Placental epithelial cell (primary cell): ENCODE results near the gene STAC3. TPM values are rescaled to one million over a fixed set of nuclear protein-coding genes. Genes with fewer than 3 reads are reported as not detected.

Experiments used
- small RNA-seq: library from RNA; depleted of rRNA; stranded (forward); fragments of <200 nt; gene quantifications from one replicate; pipeline ENCODE3, GENCODE V24; 2012
- total RNA-seq: library from RNA; depleted of rRNA; stranded (reverse); fragments of >200 nt; gene quantifications from 2 replicates; pipeline ENCODE4 v1.2.3, GENCODE V29; 2012

Gene STAC3
- total RNA-seq, result 0.39 TPM in 1 of 2 replicates, not detected in the other

DNA sequence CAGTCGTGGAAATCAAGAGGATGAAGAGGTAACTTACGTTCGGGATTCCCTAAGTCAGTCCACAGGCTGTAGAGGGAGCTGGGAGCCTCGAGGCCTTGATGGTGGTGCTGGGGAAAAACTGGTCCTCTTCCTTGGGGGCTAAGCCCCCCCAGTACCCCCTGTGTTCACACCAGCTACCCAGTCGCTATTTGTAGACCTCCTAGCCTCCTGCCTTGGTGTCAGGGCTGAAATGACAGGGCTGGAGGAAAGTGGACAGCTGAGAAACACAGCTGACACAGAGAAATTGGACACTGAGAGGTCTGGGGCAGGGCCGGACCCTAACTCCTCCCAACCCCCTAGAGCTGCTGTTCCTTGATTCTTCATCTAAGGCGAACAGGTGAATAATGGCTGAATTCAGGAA is at the start of gene STAC3:
TSS of gene STAC3 (minus strand) at position 232 of the 400 bp plus-strand sequence. CDS start 1,551 bp downstream, outside the sequence.

GRCh38 chr12:57229634-57230380 is 21.2 kb downstream of the STAC3 start, which contains the start of gene SHMT2:
Gene SHMT2, plus strand, starts transcription at chr12:57229711. Its CDS starts 68 bp downstream, at chr12:57229779.

GRCh38 chr12:57216014-57216911 is 34.7 kb downstream of the STAC3 start, which contains the start of gene NXPH4:
Gene NXPH4, plus strand, starts transcription at chr12:57216794. Its CDS starts 176 bp downstream, at chr12:57216970.

Small RNA genes within 50 kb of the gene (small RNA-seq; reads per million reads assigned to genes)
- 1.2 reads per million, percentile 64 among the genes with 10 or more reads in this experiment for gene MIR1228

Other genes with a start within 250 kb of the STAC3 start
- 8.2 and 8.7 TPM in 2 replicates for gene ZBTB39, start 244.6 kb downstream of the STAC3 start, total RNA-seq
- not detected in 2 replicates for gene TAC3, start 234.7 kb downstream of the STAC3 start, total RNA-seq
- gene MYO1A, start 201.1 kb downstream of the STAC3 start, total RNA-seq, result not detected in 2 replicates
- 5.0 and 5.1 TPM in 2 replicates for gene NEMP1, start 172.4 kb downstream of the STAC3 start, total RNA-seq
- gene NAB2, start 162.1 kb downstream of the STAC3 start, total RNA-seq, result 22.8 and 50.1 TPM in 2 replicates
- 58.7 and 143 TPM in 2 replicates for gene STAT6, start 139.8 kb downstream of the STAC3 start, total RNA-seq
- 209 and 237 TPM in 2 replicates for gene LRP1, start 122.7 kb downstream of the STAC3 start, total RNA-seq
- gene LRP1-AS, start 103.6 kb downstream of the STAC3 start, total RNA-seq, result not detected in 2 replicates
- 1.2 TPM in 1 of 2 replicates, not detected in the other for gene NXPH4, start 34.4 kb downstream of the STAC3 start, total RNA-seq
- 91.1 and 211 TPM in 2 replicates for gene SHMT2, start 21.5 kb downstream of the STAC3 start, total RNA-seq
- 16.3 and 20.4 TPM in 2 replicates for gene R3HDM2, start 179.9 kb upstream of the STAC3 start, total RNA-seq
- gene INHBC, start 183.6 kb upstream of the STAC3 start, total RNA-seq, result not detected in 2 replicates
- not detected in 2 replicates for gene INHBE, start 204.1 kb upstream of the STAC3 start, total RNA-seq
- 0.39 and 0.76 TPM in 2 replicates for gene GLI1, start 208.6 kb upstream of the STAC3 start, total RNA-seq
- gene ARHGAP9, start 228.7 kb upstream of the STAC3 start, total RNA-seq, result under 0.01 TPM in 1 of 2 replicates, not detected in the other
- 64.0 and 144 TPM in 2 replicates for gene MARS1, start 236.9 kb upstream of the STAC3 start, total RNA-seq